Activated CD4-positive, CD25-positive, alpha-beta regulatory T cell treated with anti-CD3 and anti-CD28 coated beads, Interleukin-2, amount 50 U/mL, for 24 hours (primary cell): ENCODE data around the gene TMEM203.
"Not testable (repeated sequence)": the region's sequence is repeated elsewhere in the genome, so short reads cannot be mapped to it uniquely, and the experiment has no call there.

Experiments
- ATAC-seq, 2 donors: fragments of 150-1000 bp; cut with Tn5 transposase; one replicate each; pipeline ENCODE4 v1.10.0; 2021; ENCODE audit warnings: mild to moderate bottlenecking in 1 of 2, moderate library complexity in 1 of 2

TMEM203 gene

DNA sequence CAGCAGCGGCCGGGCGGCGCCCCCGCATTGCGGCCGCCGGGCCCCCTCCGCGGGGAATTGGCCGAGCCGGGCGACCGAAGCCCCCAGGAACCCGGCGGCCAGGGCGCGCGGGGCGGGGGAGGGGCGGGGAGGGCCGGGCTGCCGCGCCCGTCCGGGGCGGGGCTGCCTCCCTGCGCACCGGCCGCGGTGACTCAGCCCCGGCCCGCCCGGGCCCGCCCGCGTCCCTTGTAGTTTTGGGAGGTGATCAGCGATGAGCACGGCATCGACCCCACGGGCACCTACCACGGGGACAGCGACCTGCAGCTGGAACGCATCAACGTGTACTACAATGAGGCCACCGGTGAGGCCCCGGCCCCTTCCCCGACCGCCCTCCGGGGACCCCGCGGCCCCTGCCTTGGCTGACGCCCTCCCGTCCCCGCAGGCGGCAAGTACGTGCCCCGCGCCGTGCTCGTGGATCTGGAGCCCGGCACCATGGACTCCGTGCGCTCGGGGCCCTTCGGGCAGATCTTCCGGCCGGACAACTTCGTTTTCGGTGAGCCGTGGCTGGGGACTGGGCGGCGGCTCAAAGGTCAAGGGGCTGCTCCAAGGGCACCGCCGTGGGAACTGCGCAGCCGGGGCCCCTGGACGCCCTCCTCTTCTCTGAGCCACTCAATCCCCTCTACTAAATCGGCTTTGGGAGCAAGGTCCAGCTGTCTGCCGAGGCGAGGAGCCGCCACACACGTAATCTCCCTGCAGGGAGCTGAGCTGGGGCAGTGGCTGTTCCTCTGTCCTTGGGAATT lies 36.2 kb upstream of the TMEM203 start:
- ATAC-seq = peak; percentile 17 to 21

DNA sequence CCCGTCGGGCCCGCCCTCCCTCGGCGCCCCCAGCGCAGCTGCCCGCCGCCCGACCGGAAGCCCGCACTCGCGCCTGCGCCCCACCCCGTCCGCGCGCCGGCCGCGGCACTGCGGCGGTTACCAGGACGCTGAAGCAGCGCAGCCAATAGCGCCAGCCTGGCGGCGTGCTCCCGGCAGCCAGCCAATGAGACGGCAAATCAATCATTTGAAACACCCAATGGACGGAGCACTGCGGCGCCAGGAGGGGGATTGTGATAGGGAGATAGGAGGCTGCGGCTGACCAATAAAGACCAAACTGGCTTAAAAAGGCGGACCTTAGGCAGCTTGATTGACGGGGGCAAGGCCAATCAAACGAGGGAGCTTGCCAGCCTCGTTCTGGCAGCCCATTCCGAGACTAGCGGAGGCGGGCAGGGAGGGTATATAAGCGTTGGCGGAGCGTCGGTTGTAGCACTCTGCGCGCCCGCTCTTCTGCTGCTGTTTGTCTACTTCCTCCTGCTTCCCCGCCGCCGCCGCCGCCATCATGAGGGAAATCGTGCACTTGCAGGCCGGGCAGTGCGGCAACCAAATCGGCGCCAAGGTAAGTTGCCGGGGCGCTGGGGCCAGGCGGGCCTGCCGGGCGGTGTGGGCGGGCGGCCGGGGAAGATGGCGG lies 35.5 kb upstream of the TMEM203 start, which contains the start of gene TUBB4B:
TUBB4B (plus strand) TSS at position 447 of the 649 bp plus-strand sequence; CDS start at position 521, 74 bp downstream.
- peak; percentile 85 to 86 for ATAC-seq

DNA sequence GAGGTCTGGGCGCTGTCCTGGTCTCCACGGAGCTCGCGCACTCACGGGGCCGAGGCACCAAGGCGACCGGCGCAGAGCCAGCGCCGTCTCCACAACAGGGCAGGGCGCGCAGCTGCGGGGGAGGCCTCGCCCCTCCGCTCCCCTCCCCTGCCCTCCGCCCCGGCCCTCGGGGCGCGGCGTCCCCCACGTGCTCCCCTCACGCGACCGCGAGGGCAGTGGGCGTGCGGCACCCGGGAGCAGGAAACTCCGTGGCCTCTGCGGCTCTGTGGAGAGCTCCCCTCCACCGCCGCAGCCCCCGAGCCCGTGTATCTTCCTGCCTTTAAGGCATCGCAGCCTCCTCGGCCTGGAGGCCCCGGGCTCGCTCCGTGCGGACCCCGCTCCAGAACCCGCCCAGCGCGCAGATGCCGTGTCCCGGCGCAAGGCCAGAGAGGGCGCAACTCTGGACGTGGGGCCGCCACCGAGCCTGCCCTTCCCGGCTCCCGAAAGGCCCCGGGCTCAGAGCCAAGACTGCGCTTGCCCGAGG lies 34.9 kb upstream of the TMEM203 start:
- peak; percentile 21 to 31 for ATAC-seq

DNA sequence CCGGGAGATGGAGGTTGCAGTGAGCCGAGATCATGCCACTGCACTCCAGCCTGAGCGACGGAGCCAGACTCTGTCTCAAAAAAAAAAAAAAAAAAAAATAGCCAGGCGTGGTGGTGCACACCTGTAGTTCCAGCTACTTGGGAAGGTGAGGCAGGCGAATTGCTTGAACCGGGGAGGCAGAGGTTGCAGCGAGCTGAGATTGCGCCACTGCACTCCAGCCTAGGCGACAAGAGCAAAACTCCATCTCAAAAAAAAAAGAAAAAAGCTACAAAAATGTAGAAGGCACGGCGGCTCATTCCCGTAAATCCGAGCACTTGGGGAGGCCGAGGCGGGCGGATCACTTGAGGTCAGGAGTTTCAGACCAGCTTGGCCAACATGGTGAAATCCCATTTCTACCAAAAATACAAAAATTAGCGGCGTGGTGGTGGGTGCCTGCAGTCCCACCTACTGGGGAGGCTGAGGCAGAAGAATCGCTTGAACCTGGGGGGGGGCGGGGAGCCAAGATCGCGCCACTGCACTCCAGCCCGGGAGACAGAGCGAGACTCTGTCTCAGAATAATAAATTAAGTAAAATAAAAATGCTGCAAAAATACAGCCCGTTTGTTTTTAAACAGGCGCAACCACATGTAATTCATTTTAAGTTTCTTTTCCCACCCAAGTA lies 34.2 kb upstream of the TMEM203 start:
- not testable (repeated sequence) for ATAC-seq

DNA sequence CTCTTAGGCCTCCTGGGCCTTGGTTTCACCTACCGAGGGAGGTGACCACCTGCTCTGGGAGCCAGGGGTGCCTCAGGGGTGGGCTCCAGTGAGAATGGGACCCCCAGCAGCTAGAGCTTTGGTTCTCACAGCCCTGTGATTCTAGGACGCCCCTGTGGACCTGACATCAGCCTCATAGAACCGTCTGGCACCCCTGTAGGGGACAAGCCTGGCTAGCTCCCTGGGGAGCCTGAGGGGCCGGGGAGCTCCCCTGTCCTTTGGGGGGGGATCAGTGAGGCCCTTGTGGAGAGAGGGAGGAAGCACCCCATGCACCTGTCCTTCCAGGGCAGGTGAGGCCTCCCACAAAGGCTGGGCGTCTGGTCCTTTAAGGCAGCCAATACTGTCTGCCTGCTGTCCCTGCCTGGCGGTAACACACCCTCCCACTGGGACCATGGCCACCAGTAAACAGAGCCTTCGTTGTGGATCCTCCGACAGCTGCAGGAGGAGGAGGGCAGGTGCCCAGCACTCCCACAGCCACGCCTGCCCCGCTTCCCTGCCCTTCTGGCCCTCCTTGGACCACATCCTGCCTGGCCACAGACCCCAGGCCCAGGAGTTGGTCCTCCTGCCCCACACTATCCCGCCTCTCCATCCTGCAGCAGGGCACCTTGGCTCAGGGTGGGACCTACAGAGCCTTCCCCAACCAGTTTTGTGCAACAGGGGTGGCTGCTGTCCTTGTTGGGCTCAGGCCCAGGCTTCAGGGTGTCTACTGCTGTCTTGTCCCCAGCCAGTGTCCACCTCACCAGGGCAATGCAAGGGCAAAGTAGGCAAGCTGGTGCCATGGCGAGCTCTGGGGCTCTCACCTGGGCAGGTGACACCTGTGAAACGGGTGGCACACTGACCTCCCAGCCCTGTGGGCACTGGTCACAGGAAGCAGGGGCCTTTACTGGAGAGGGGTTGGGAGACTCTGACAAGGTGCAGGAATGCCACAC lies 32.6 kb upstream of the TMEM203 start:
- ATAC-seq = no peak

DNA sequence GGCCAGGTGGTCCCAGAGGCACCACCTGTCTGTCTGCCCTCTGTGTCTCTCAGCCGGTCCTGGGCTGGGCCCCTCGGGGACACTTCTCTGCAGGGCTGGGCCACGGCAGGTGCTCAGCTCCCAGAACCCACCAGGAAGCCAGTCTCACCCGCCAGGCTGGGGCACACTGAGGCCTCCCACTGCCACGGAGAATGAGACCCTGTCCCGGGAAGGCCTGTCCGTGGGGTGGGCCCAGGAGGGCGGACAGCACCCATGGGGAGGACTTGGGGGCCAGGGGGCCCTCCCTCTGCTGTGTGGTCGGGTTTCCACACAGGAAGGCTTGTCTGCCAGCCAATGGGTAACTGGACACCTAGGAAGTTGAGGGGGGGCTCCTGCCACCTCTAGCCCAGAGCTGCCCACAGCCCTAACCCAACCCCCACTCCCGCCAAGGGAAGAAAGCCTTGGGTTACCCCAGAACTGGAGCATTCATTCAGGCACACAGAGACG lies 31.5 kb upstream of the TMEM203 start:
- no peak for ATAC-seq

DNA sequence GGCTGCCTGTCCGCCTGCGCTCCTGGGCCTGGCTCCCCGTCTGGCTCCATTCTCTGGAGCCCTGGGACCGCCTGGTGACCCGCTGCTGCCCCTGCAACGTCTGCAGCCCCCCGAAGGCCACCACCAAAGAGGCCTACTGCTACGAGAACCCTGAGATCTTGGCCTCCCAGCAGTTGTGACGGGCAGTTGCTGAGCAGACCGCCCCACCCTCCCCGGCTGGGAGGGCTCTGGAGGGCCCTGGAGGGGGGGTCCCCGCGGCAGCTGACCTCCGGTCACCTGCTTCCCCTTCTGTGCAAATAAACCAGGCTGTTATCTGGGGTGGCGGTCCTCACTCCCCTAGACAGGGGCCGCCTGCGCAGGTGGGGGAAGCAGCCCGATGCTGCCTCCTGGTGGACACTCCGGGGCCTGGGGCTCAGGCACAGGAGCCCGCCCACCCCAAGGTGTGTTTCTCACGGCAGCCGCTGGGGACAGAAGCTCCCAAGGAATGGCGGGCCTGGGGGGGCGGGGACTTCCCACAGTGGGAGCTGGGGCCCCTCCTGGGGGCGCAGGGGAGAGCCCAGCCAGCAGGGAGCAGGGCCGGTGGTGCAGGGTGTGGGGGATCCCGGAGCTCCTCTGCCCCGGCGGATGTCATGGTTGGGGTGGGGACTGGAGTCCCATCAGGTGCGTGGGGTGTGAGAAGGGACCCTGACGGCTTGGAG lies 30.9 kb upstream of the TMEM203 start:
- peak; percentile 25 to 27 for ATAC-seq

DNA sequence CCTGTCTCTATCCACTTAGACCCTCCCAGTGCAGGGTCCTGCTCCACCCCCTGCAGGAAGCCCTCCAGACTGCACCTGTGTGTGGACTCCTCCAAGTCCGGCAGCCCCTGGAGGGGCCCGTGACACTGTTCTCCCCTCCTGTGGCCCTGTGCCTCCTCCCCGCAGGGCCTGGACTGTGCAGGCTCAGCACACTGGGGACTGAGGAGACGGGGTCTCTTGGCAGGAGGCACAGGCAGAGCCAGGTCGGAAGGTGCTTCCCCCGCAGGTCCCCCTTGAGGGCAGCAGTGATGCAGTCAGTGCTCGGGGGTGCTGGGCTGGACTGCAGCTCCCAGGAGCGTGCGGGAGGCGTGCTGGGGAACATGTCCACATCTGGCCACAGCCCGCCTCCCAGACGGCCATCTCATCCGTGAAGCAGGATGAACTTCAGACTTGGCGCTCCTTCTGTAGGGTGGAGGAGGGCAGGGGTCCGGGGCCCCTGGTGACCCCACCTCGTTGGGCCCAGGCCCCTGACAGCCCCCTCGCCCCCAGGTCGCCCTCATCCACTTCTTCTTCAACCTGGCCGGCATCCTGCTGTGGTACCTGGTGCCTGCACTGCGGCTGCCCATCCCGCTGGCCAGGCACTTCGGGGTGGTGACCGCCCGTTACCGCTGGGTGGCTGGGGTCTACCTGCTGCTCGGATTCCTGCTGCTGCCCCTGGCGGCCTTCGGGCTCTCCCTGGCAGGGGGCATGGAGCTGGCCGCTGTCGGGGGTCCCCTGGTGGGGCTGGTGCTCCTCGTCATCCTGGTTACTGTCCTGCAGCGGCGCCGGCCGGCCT lies 30.2 kb upstream of the TMEM203 start:
- ATAC-seq = no peak

DNA sequence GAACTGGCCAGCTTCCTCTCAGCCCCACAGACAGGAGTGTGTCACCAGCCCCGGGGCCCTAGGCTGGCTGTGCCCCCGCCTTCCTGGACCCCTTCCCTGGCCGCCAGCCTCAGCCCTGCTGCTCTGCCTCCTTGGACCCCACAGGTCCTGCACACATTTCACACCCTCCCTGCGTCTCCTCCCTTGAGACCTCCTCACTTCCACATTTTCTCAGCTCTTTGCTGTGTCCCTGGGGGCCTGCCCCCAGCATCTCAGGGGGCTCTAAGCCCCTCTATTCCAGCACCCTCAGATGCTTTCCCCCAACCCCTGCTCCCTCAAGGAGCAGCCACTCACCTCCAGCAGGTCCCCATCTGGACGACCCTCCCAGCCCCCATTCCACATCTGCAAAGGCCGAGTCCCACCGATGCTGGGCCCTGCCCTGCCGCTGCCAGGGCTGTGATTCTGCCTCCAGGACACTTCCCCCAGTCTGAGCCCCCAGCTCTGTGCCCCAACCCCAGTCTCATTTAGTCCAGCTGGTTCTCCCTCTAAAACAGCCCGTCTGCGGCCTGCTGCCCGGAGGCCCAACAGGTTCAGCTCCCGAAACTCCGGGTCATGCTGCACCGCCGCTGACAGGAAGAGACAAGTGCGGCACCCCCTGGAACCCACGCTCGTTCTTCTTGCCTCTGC lies 29.4 kb upstream of the TMEM203 start:
- ATAC-seq = no peak

DNA sequence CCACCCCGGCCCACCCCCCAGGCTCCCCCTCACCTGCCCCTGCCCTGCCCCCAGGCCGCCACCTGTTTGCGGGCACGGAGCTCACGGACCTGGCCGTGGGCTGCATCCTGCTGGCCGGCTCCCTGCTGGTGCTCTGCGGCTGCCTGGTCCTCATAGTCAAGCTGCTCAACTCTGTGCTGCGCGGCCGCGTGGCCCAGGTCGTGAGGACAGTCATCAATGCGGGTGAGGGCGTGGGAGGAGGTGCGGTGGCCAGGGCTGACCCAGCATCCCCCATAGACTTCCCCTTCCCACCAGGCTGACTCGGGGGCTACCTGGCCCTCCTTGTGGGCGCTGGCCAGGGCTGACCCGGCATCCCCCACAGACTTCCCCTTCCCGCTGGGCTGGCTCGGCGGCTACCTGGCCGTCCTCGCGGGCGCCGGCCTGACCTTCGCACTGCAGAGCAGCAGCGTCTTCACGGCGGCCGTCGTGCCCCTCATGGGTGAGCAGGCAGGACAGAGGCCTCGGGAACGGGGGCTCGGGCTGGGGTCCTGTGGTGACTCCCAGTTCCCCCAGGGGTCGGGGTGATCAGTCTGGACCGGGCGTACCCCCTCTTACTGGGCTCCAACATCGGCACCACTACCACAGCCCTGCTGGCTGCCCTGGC lies 28.7 kb upstream of the TMEM203 start:
- no peak for ATAC-seq

DNA sequence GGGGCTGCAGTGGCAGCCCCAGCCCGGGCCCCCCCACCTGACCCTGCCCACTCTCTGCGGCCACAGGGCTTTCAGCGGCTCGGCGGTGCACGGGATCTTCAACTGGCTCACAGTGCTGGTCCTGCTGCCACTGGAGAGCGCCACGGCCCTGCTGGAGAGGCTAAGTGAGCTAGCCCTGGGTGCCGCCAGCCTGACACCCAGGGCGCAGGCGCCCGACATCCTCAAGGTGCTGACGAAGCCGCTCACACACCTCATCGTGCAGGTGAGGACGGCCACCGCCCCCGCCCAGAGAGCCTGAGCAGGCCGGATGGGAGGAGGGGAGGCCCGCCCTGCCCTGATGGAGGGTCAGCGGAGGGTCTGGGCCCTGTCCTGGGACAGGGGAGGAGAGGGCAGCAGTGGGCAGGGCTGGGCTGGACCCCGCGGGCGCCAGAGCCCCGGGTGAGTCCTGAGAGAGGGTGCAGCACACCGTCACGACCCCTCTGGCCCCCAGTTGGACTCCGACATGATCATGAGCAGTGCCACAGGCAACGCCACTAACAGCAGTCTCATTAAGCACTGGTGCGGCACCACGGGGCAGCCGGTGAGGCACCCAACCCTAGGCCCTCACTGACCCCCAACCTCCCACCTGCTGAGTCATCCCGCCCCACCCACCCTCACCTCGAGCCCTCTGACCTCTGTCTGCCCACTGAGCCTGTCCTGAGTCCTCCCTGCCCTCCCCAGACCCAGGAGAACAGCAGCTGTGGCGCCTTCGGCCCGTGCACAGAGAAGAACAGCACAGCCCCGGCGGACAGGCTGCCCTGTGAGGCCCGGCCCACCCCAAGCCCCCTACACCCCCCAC lies 27.9 kb upstream of the TMEM203 start:
- ATAC-seq = no peak

DNA sequence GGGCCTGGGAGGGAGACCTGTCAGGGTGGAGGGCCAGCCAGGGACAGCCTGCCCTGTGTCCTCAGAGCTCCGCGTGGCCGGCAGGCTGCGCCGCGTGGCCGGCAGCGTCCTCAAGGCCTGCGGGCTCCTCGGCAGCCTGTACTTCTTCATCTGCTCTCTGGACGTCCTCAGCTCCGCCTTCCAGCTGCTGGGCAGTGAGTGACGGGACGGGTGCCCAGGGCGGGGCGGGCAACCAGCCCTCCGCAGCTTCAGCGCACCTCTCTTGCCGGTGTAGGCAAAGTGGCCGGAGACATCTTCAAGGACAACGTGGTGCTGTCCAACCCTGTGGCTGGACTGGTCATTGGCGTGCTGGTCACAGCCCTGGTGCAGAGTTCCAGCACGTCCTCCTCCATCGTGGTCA lies 27.1 kb upstream of the TMEM203 start:
- no peak for ATAC-seq

DNA sequence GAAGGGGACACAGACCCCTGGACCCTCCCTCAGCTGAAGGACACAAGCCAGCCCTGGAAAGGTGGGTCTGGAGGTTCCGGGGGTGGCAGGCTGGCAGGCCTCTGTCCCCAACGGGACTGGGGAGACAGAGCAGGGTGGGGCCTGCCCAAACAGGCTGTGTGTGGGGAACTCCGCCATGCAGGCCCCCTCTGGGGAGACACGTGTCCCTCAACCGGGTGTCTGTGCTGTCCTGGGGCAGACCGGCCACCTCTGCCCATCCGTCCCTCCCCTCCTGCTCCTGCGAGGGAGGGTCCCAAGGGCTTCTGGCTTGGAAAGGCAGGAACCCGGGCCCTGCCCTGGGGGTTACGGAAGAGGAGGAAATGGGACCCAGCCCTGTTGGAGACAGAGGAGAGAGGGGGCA lies 26.7 kb upstream of the TMEM203 start:
- no peak for ATAC-seq

DNA sequence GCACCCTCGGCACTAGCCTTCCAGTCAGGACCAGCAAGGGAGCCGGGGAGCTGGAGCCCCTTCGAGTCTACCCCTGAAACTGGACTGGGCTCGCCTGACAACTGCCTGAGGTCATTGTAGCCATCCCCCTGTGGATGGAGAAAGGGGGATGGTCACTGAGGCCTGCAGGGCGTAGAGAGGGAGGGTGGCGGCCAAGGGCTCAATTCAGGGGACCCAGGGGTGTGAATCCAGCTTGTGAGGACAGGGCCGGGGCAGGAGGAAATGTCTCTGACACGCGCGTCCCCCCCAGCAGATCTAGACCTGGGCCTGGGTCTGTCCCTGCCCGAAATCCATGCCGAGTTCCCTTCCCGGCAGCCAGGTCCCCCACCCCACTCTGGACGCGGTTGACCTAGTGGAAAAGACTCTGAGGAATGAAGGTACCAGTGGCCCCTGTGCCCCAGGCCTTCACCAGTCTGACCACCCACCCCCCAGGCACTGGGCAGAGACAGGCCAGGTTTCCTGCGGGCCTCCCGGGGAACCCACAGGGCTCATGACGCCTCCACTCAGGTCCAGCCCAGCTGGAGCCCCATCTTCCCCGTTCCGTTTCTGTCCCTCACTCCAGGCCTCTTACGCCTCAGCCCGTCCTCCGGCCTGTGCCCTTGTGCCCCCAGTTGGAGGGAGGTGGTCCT lies 26.1 kb upstream of the TMEM203 start:
- ATAC-seq = no peak

DNA sequence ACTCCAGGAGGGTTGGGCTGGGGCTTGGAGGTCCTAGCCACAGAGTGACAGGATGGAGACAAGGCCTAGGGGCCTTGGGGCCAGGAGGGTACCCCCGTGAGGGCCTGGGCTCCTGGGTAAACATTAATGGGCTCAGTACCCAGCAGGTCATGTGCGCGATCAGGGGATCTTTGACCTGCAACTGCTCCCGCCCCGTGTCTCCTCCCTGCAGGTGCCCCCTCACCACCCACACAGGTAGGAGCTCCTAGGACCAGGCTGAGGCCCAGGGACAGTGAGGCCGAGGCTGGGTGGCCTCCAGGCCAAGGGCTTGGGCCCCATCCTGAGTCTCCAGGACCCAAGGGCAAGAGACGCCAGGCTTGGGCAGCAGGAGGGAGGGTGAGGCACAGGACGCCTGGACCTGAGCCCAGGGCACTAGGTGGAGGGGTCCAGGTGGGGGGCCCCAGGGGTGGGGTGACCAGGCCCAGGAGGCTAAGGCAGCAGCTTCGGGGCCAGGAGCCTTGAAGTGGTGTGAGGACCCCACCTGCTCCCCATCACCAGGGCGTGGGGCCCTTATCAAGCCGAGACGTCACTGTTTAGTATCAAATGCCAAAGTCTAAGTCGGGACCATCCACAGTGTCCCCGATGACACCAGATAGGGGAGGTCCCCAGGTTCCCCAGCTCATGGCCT lies 25.4 kb upstream of the TMEM203 start, which contains the start of gene SLC34A3:
SLC34A3 (plus strand) TSS at position 197 of the 667 bp plus-strand sequence. CDS start 802 bp downstream, outside the sequence.
- no peak for ATAC-seq

DNA sequence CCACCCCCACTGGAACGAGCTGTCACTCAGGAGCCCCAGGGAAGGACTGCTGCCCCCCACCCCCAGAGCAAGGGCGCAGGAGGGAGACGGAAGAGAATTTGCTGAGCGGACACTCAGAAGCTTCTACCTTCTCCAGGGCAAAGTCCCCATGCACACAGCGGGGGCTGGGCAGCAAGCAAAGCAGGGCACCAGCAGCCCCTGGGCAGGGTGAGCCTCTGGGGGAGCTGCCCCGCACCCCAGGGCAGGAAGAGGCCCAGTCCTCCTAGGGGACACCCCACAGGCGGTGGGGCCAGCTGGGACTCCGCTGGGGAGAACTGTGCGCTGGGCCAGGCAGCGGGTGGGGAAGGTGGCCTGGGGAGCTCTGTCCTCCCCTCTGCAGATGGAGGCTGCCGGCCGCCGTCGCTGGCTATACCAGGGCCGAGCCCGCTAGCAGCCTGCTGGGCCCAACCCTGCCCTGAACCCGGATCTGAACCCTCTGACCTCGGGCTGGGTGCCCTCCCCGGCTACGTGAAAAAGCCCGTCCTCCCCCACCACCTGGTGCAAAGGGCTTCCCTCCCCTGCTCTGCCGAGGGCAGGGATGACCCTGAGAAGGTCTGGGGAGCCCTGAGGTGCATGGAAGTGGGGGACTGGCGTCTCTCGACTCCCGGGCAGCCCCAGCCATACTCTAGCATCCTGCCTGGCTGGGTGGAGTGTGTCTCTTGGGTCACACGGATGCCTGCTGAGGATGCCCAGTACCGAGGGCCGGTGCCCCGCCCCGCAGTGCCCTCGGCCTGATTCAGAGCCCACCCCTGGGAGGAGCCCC lies 24.7 kb upstream of the TMEM203 start:
- ATAC-seq = no peak
